Thyroid gland (tissue), 4 donors: ENCODE results near the gene TRMT2A. TPM values are rescaled to one million over a fixed set of nuclear protein-coding genes. Genes with fewer than 3 reads are reported as not detected.

Experiments
- DNase-seq, 2 donors: peaks; one replicate each; pipeline ENCODE4 v3.0.0-alpha.2; 2019
- H3K27ac ChIP-seq, 3 donors: fragments of 200-600 bp; sonication (generic); 1 replicate in 2 of 3; 2 replicates in 1 of 3; pipeline ENCODE4 v1.5.1; 2016 to 2019; ENCODE audit warnings: mild to moderate bottlenecking in 1 of 3, moderate library complexity in 1 of 3
- H3K27me3 ChIP-seq: fragments of 200-600 bp; sonication (generic); one replicate; pipeline ENCODE4 v1.5.1; 2019
- H3K36me3 ChIP-seq, 2 donors: fragments of 200-600 bp; sonication (generic); one replicate each; pipeline ENCODE4 v1.5.1; 2016 to 2019
- H3K4me1 ChIP-seq, 2 donors: fragments of 200-600 bp; sonication (generic); one replicate each; pipeline ENCODE4 v1.5.1; 2017 to 2019
- H3K4me3 ChIP-seq, 3 donors: fragments of 200-600 bp; sonication (generic); replicated peaks in 1 of 3; 1 replicate in 2 of 3; 2 replicates in 1 of 3; pipeline ENCODE4 v1.5.1; 2016; ENCODE audit warnings: mild to moderate bottlenecking in 1 of 3
- H3K9me3 ChIP-seq: fragments of 200-600 bp; sonication (generic); one replicate; pipeline ENCODE4 v1.5.1; 2017
- POLR2A ChIP-seq, 2 donors: fragments of 450-650 bp; IDR thresholded peaks; one replicate each; pipeline ENCODE4 v1.6.1; 2017; ENCODE audit warnings: antibody characterized with exemption in 2 of 2, mild to moderate bottlenecking in 2 of 2, moderate library complexity in 1 of 2
- WGBS, 2 donors: methylation state at CpG; one replicate each; pipeline ENCODE4 v1.1.5; 2017; 5-methylcytosine and 5-hydroxymethylcytosine counted together
- intact Hi-C: fragments of 100-400 bp; cut with DNase I; formaldehyde crosslinking; loops from one replicate; pipeline ENCODE4 v1.15.1; 2023
- total RNA-seq, 4 donors: library from RNA; depleted of rRNA; stranded (reverse); fragments of >200 nt; gene quantifications; one replicate each; pipeline ENCODE4 v1.2.3, GENCODE V29; 2016
- TF ChIP-seq, protein P1 (sequence below), 6 experiments: fragments of 200-600 bp in 3 of 6; fragments of 450-650 bp in 3 of 6; sonication (generic) in 3 of 6; IDR thresholded peaks; one replicate each; pipeline ENCODE4 v1.5.1; 2016 to 2019; ENCODE audit warnings: antibody characterized with exemption in 6 of 6, mild to moderate bottlenecking in 2 of 6, inconsistent platforms in 1 of 6, moderate library complexity in 1 of 6

The TRMT2A gene, protein sequence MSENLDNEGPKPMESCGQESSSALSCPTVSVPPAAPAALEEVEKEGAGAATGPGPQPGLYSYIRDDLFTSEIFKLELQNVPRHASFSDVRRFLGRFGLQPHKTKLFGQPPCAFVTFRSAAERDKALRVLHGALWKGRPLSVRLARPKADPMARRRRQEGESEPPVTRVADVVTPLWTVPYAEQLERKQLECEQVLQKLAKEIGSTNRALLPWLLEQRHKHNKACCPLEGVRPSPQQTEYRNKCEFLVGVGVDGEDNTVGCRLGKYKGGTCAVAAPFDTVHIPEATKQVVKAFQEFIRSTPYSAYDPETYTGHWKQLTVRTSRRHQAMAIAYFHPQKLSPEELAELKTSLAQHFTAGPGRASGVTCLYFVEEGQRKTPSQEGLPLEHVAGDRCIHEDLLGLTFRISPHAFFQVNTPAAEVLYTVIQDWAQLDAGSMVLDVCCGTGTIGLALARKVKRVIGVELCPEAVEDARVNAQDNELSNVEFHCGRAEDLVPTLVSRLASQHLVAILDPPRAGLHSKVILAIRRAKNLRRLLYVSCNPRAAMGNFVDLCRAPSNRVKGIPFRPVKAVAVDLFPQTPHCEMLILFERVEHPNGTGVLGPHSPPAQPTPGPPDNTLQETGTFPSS
- total RNA-seq, result 10 to 100 TPM; 36.9 to 65.5 (median 53.3) TPM

DNA sequence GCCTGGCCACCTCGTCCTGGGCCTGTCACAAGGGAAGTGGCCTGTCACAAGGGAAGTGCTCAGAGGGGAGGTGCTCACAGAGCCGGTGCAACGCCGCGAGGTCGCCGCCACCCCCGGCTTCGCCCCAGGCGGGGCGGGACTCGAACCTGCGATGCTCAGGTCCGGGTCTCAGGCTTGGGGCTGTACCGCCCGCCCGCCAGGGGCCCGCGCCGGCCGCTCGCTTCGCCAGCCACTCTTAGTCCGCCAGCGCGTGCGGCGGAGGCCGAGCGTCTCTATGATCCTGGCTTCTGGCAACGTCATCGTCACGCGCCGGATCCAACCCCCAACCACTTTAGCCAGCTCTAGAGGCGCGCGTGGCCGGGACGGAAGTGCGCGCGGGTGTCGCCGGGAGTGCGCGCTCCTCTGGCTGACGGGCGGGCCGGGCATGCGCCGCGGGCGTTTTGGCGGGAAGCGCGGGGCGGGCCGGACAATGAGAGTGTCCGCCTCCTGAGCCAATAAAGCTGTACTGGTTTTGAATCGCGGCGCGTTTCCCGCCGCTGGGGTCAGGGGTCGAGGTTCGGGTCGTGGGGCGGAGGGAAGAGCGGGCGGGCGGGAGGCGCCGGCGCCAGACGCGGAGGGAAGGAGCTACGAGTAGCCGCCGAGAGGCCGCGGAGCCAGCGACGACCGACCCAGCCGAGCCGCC lies at the start of gene TRMT2A:
TRMT2A (minus strand) TSS at position 276 of the 682 bp plus-strand sequence. CDS start 320 bp downstream, outside the sequence.
- H3K4me3 ChIP-seq, result peak within 1 kb of the TSS; percentile 62 to 73 (median 69)
- peaks cover 23 to 48% of the 10 kb centered on the region in 2 donors for H3K36me3 ChIP-seq
- peak within 1 kb of the TSS; percentile 73 to 85 (median 77) for H3K27ac ChIP-seq
- 0% methylated on average over 41 of the region's 88 CpGs; no CpG with 5 or more reads in 1 of the 2 donors for WGBS, 2 donors
- intact Hi-C loops, result loop anchor here (10.0 kb wide), 1 partner anchor 92 kb away; the partner anchor contains the start of gene TANGO2
- no peaks in the 10 kb centered on the region for H3K27me3 ChIP-seq
- H3K4me1 ChIP-seq, result peaks cover 11 to 17% of the 10 kb centered on the region in 2 donors
- peak; percentile 98 to 99 for DNase-seq
- TF ChIP-seq, protein P1, sequence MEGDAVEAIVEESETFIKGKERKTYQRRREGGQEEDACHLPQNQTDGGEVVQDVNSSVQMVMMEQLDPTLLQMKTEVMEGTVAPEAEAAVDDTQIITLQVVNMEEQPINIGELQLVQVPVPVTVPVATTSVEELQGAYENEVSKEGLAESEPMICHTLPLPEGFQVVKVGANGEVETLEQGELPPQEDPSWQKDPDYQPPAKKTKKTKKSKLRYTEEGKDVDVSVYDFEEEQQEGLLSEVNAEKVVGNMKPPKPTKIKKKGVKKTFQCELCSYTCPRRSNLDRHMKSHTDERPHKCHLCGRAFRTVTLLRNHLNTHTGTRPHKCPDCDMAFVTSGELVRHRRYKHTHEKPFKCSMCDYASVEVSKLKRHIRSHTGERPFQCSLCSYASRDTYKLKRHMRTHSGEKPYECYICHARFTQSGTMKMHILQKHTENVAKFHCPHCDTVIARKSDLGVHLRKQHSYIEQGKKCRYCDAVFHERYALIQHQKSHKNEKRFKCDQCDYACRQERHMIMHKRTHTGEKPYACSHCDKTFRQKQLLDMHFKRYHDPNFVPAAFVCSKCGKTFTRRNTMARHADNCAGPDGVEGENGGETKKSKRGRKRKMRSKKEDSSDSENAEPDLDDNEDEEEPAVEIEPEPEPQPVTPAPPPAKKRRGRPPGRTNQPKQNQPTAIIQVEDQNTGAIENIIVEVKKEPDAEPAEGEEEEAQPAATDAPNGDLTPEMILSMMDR (IDR thresholded peaks at IDR 0.05), result peak in 1 of 6 experiments; percentile 34
- peak in 1 of 2 donors; percentile 59 for TF ChIP-seq POLR2A (IDR thresholded peaks at IDR 0.05)
- H3K9me3 ChIP-seq, result no peaks in the 10 kb centered on the region

DNA sequence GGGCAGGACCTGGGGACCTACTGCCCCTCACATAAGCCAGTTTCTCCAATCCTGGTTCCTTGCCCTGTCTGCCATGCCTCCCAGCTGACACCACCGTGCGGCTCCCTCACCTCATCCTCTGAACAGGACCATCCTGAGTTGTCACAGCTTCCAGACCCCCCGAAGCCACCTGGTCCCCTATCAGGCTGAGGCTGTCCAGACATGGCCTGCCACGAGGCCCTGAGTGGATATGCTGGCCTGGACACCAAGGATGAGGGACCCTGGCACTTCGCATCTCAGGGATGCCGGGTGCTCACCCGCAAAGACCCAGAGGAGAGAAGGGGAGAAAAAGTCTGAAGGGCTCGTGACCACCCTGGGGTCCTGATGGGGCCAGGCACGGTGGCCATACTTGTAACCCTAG lies 49.7 kb upstream of the TRMT2A start:
- no peak for TF ChIP-seq POLR2A (IDR thresholded peaks at IDR 0.05)
- TF ChIP-seq, protein P1 (IDR thresholded peaks at IDR 0.05), result no peak
- no peak for DNase-seq
- Histone ChIP-seq H3K4me3 (no peak overlapping the region), H3K36me3 (no peaks in the 10 kb centered on the region), H3K27ac (no peak overlapping the region), H3K27me3 (no peaks in the 10 kb centered on the region), H3K4me1 (no peaks in the 10 kb centered on the region), H3K9me3 (no peaks in the 10 kb centered on the region)
- intact Hi-C loops, result no loop called here
- WGBS, 2 donors, result 93 to 98% methylated on average over 4 to 7 of the region's 9 CpGs

DNA sequence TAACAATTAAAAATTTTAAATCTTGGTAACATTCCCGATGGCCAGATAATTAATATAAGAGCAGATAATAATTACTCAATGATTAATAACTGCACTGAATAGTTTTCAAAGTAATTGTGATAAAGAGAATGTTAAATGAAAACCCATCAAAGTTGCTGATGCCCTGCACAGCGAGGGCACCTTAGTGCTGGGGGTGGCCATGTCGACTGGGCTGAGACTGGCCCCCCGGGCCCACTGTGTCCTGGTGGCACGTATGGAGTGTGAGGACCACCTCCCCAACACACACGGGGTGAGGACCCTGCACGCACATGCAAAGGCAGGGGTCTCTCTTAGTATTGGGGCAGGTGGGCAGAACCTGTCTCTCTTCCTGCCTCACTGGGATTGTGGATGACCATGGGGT lies 48.9 kb upstream of the TRMT2A start:
- Histone ChIP-seq H3K36me3 (no peaks in the 10 kb centered on the region), H3K27me3 (no peaks in the 10 kb centered on the region), H3K4me3 (no peak overlapping the region), H3K9me3 (no peaks in the 10 kb centered on the region), H3K27ac (no peak overlapping the region), H3K4me1 (no peaks in the 10 kb centered on the region)
- TF ChIP-seq POLR2A (IDR thresholded peaks at IDR 0.05), result no peak
- TF ChIP-seq, protein P1 (IDR thresholded peaks at IDR 0.05), result no peak
- DNase-seq, result no peak
- intact Hi-C loops, result no loop called here
- WGBS, 2 donors, result 80 to 96% methylated on average over 7 of the region's 7 CpGs

DNA sequence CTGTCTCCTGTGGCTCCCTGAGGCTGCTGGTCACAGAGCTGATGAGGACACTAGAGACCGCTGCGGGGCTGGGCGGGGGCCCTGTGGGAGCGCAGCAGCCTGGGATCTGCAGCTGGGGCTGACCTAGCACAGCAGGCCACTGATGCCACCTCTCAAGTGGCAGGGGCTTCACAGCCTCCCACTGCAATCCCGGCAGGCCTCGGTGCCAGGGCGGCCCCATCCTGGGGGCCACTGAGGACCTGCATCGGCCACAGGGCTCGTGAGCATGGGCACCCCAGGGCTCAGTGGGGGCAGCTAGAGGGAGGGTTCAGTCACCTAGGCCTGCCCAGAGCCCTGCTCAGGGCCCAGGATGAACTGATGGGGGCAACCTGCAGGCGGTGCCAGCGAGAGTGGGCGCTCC lies 48.4 kb upstream of the TRMT2A start:
- TF ChIP-seq, protein P1 (IDR thresholded peaks at IDR 0.05), result no peak
- no peak for TF ChIP-seq POLR2A (IDR thresholded peaks at IDR 0.05)
- H3K4me1 ChIP-seq, result no peaks in the 10 kb centered on the region
- no peaks in the 10 kb centered on the region for H3K9me3 ChIP-seq
- H3K36me3 ChIP-seq, result no peaks in the 10 kb centered on the region
- intact Hi-C loops, result no loop called here
- no peaks in the 10 kb centered on the region for H3K27me3 ChIP-seq
- no peak for DNase-seq
- WGBS, 2 donors, result 84 to 100% methylated on average over 3 to 7 of the region's 12 CpGs
- H3K4me3 ChIP-seq, result no peak overlapping the region
- H3K27ac ChIP-seq, result no peak overlapping the region
